Hematopoietic multipotent progenitor cell treated with erythropoietin and hydrocortisone succinate and interleukin-3 and kit ligand, for 17 days (in vitro differentiated cells): ENCODE results near the gene ELOVL4.

Experiments
- DNase-seq: peaks from one replicate; pipeline ENCODE4 v3.0.0-alpha.2; 2015; ENCODE audit warnings: low spot score

The ELOVL4 gene

DNA sequence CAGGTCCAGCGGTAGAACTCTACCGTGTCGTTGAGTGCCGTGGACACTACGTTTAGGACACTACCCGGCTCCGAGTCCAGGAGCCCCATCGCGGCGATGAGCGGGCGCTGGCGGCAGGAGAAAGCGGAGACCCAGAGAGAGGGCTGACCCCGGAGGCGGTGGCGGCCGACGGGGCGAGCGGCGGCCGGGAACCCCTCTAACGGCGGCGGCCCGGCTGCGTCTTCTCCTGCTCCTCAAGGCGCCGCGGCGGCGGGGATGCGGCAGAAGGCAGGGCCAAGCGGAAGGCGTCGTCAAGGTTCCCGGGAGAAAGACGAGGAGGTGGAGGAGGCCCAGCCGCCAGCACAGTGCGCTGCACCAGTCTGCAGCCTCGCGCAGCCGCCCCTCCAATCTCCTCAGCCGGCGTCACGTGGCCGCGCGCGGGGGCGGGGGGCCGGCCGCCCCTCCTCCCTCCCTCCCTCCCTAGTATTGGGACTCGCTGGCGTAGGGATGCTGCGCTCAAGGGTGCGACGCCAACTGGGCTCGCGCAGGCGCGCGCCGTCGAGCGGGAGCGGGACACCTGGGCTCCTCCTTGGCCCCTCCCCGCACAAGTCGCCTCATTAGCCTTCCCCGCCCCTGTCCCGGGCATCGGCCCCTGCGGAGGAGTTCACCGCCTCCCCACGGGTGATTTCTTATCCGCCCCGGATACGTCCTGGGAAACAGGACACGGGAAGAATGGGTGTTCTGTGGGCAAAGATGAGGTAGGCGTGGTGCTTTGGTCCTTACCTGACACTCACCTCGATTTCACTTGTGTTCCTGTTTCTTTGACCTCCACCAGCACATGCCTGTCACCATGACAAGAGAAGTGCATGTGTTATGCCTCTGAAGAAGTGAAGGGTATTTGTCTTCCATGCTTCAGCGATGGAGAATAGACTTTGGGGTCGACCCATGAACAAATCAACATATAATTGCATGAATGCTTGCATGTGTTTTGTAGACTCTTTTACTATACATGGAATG, at the start of gene ELOVL4:
TSS of gene ELOVL4 (minus strand) at position 363 of the 996 bp plus-strand sequence. CDS start at position 89, 274 bp downstream.
- DNase-seq, result no peak

DNA sequence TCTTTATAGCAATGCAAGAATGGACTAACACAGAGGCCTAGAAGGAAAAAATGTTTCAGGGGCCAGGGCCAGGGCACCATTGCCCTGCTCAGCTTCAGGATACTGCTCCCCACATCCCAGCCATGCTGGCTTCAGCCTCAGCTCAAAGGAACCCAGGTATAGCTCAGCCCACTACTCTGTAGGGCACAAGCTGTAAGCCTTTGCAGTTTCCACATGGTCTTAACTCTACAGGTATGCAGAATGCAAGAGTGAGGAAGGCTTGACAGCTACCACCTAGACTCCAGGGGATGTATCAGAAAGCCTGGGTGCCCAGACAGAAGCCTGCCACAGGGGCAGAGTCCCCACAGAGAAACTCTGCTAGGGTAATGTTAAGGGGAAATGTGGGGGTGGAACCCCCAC, 46.6 kb upstream of the ELOVL4 start:
- no peak for DNase-seq

DNA sequence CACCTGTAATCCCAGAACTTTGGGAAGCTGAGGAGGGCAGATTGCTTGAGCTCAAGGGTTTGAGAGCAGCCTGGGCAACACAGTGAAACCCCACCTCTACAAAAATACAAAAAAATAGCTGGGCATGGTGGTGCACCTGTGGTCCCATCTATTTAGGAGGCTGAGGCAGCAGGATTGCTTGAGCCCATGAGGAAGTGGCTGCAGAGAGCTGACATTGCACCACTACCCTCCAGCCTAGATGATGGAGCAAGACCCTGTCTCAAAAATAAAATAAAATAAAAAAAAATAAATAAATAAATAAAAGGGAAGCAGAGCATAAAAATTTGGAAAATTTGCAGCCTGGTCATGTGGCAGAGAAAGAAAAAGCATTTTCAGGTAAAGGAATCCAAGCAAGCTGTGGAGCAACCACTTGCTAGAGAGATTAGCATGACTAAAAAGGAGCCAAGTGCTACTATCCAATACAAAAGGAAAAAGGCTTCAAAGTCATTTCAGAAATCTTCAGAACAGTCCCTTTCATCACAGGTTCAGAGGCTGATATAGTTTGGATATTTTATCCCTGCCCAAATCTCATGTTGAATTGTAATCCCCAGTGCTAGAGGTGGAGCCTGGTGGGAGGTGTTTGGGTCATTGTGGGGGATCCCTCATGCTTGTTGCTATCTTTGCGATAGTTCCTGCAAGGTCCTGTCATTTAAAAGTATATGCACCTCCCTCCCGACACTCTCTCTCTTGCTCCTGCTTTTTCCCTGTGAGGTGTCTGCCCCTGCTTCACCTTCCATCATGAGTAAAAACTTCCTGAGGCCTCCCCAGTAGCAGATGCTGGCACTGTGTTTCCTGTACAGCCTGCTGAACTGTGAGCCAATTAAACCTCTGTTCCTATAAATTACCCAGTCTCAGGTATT, 45.9 kb upstream of the ELOVL4 start:
- DNase-seq, result no peak

GRCh38 chr6:79989641-79990040, 42.3 kb upstream of the ELOVL4 start:
- no peak for DNase-seq

DNA sequence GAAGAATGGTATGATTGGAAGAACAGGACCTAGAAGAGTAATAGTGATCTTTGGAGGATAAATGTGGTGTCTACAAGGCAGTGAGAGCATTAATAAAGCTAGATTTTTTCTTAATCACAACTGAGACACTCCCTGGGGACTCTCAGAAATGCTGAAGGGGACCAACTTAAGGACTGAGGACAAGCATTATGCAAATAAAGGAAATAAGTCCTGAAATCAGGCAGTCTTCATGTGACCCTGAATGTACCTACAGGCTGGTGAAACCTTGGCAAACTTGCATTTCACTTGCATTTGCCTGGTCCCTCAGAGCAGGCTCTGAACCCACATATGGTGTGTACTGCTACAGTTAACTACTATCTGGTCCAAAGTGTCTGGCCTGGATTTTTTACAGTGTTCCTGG, 37.8 kb upstream of the ELOVL4 start:
- no peak for DNase-seq

DNA sequence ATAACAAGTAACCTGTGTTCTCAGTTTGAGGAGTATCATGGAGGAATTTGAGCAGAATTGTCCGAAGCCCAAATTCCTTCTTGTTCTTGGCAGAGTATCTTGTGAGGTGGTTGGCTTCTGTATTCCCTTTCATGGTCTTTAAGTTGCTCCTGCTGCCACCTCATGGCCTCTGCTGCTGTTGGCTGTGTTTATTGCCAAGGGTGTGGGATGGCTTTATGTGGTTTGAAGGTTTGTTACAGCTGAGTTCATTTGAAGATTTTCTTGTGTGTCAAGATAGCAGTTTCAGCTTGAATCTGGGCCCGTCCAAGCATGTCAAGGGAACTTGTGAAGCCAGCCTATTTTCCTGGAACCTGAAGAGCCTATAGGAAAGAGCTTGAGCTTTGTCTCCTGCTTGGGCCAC, 36.9 kb upstream of the ELOVL4 start:
- no peak for DNase-seq

- DNase-seq, result no peak
Measured at GRCh38 chr6:79981652-79982051, 34.3 kb upstream of the ELOVL4 start.

DNA sequence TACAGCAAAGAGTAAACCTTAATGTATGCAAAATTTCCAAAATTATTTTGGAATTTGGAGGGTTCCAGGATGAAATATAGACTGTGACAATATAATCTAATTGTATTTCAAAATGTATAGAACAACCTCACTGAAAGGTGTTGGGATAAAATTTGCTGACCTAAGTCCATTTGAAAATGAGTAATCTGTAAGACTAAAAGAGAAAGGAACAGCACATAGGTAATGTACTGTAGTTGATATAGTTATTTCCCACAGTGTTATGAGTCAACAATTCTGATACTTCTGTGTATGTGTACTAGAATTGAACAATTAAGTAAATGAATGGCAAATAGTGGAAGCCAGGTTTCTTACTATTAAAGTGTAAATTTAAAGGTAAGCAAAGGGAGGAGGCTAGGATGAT, 23.8 kb upstream of the ELOVL4 start:
- no peak for DNase-seq

- no peak for DNase-seq
Measured at GRCh38 chr6:79969784-79970183, 22.4 kb upstream of the ELOVL4 start.

- no peak for DNase-seq
Measured at GRCh38 chr6:79967178-79967577, 19.8 kb upstream of the ELOVL4 start.

- no peak for DNase-seq
Measured at GRCh38 chr6:79964607-79965081, 17.3 kb upstream of the ELOVL4 start.

DNA sequence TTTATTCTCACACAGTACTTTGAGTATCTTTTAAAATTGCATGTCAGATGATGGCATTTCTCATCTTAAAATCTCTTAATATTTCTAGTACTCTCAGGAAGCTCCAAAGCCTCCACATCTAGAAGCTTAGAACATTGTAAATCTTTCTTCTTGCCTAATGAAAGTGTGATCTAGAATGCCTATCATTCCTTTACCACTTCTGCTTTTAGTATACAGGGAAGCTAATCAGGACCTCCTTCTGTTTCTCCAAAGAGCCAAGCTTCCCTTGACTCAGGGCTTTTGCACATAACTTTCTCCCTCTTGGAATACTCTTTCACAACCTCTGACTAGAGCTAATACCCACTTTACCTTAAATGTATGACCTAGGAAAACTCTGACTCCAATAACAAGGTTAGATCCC, 7.5 kb upstream of the ELOVL4 start:
- DNase-seq, result no peak

- peak; percentile 64 for DNase-seq
Measured at GRCh38 chr6:79949233-79949632, 1.9 kb upstream of the ELOVL4 start.

DNA sequence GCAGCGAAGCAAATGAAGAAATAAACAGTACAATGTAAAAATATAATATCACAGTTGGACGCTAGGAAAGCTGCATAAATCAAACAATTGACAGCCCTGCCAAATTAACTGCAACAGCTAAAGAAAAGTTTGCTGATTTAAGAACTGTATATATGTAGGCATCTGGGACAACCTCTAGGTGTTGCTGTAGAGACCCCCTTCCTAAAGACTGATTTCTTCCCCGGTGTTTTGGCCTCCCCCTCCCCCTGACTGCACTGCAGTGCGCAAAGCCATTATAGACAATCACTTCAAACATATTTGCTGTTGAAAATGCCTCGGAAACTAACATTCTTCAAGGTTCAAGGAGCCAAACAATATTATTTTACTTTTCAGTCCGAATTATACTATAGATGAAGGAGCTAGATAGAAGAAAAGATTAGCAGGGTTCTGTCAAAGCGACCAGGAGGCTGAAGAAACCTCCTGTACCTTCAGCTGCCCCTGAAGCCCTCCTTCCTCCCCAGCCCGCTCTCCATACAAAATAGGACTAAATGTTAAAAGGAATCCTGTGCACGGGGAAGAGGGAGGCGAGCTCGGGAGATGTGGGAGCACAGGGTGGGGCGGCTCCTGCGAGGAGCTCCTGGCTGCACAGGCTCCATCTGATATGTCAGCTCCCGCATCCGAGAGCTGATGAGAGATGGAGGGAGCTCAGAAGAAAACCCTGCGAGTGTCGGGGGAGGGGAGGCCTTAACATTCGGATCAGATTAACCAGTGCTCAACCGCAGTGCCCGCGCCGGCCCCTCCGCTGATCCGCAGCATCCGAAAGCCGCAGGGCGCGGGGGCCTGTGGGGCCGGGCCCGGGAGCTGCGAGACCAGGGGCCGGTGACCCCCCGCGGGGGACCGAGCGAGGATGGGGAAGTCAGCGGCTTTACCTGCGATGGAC, 822 bp downstream of the ELOVL4 start:
- no peak for DNase-seq

DNA sequence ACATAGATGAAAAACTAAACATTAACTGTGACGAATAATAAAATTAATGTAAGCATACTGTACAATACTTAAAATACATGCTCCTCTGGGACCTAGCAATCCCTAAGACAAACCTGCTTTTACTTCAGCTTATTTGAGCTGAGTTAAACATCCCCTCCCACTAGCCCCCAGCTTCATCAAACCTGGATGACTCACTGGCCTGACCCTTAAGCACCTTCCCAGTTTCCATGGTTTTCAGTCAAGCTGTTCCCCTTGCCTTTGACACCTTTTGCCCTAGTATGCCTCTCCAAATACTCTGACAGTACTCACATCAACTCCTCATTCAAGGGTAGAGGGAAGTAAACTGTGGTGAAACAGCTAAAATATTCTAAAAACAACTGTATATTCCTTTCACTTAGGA, 4.2 kb downstream of the ELOVL4 start:
- no peak for DNase-seq

DNA sequence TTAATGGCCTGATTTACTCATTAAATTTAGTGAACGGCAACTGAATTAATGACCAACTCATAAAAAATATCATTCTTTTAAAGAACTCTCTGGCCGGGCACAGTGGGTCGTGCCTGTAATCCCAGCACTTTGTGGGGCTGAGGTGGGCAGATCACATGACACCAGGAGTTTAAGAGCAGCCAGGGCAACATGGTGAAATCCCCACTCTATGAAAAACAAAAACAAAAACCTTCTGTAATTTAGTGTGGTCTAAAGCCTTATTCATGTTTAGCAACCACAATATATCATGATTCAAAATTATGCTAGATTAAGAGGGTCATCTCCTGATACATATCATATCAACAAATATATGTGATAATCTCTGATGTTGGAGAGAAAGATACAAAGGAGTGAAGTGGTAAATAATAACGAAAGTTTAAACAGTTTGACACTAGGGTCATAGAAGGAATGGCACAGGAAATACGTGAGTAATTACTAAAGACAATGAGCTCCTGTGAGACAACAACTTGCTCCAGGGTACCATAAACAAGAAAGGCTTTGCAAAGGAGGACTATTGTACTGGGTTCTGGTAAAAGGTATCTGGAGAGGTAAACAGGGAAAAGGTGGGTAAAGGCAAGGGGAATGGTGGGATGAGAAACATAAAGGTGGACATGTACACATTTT, 5.7 kb downstream of the ELOVL4 start:
- DNase-seq, result no peak

- no peak for DNase-seq
Measured at GRCh38 chr6:79928478-79928998, 18.8 kb downstream of the ELOVL4 start.

DNA sequence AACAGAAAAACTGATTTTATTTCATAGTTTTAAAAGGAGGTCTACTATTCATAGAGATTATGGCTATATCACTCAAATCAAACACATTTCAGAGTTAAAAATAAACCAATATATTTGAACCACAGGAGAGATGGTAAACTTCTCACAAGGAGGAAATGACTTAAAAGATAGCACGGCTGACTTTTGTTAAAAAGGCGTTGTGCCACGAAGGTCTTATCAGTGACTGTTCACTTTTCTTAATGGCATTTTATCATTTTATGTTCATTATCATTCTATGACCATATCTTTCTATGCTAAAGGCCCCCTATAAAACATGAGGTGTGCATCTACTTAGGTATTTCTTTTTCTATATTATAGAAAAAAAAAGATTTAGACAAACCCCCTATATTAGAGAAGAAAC, 19.6 kb downstream of the ELOVL4 start:
- DNase-seq, result no peak

DNA sequence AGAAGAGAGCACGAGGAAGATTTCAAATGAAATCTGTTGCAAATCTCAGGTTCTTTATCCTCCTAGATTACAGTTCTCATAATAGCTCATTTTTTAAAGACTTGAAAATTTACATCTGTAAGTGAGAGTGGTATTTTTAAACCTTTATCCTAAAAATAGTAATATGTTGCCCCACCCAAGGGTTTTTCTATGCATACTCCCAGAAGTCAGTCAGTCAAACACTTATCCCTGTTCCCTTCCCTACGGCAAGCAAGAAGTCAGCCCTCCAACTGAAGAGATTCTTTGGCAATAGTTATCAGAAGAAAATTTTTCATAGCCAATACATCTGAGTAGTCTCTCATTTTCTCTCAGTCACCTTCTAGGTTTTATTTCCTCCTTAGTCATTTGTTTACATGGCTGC, 24.1 kb downstream of the ELOVL4 start:
- no peak for DNase-seq

DNA sequence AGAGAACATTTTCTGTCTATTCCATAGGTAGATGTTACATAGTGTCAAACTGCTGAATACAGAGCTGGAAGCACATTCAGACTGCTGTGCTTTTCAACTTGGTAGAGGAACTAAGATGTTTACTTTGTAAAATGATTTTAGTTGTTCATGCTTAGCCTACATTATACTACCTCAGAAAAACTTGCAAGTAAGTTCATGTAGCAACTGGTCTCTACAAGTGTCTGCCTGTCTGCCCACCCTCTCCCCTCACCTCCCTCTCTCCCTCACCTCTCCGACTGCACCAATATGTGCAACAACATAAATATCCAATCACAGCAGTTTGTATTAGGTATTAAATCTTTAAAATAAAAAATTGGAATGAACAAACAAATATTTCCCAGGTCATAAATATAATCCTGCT, 25.3 kb downstream of the ELOVL4 start:
- DNase-seq, result no peak

- DNase-seq, result no peak
Measured at GRCh38 chr6:79913369-79913768, 34.0 kb downstream of the ELOVL4 start.
